Measurements from ENCODE around the gene RFC5.

GRCh38 chr12:117981267-117981666 lies 35.2 kb upstream of the RFC5 start:
- TF ChIP-seq ASH2L (IDR thresholded peaks at IDR 0.05; ENCODE audit: low read length) (no peak), EP300 (IDR thresholded peaks at IDR 0.05; ENCODE audit: borderline replicate concordance in 1 of 2, low read depth in 2 of 2, low read length in 2 of 2) (no peak), SIN3A (conservative IDR thresholded peaks at IDR 0.05 in 1 of 2, IDR thresholded peaks at IDR 0.05 in 1 of 2; ENCODE audit: low read depth in 1 of 2, low read length in 2 of 2) (no peak), CBX5 (IDR thresholded peaks at IDR 0.05; ENCODE audit: low read depth, low read length) (no peak), SIRT6 (IDR thresholded peaks at IDR 0.05; ENCODE audit: low read length) (no peak), YY1 (IDR thresholded peaks at IDR 0.05; ENCODE audit: low read depth, low read length) (no peak), CTCF (IDR thresholded peaks at IDR 0.05; ENCODE audit: control extremely low read depth in 1 of 3, insufficient read depth in 1 of 3, low read depth in 1 of 3, low read length in 3 of 3) (no peak), TCF12 (IDR thresholded peaks at IDR 0.05; ENCODE audit: low read depth, low read length) (no peak), CEBPB (IDR thresholded peaks at IDR 0.05; ENCODE audit: low read depth, low read length) (no peak)
